HUDEP-2 (cell line): ENCODE data around the gene RIMBP2.

Experiments
- DNase-seq, 76 experiments: peaks; one replicate each; lab custom pipeline; 2025; ENCODE audit not compliant: unreplicated experiment in 76 of 76; lab: John Stamatoyannopoulos, UW

Gene RIMBP2

GRCh38 chr12:130577351-130577750 lies 138.7 kb downstream of the RIMBP2 start:
- DNase-seq = no peak

- DNase-seq = no peak
These were observed 139.7 kb downstream of the RIMBP2 start for GRCh38 chr12:130576371-130576816.

- no peak for DNase-seq
These were observed 141.7 kb downstream of the RIMBP2 start for GRCh38 chr12:130574402-130574801.

DNA sequence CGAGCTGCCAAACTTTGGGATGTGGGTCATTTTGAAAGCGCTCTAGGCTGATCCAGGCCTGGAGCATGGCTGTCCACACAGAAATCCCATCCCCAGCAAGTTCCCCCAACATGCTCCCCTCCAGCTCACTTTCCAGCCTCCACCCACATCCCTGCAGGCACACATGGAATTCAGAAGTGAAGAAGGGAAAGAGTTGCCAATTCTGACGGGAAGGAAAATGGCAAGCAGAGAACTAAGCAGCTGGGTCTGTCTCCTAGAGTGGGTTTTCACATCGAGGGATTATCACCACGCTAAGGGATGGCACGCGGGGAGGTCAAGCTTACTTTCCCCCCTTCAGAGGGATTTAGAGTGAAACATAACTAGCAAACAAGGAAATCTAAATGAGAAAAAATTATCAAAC lies 142.3 kb downstream of the RIMBP2 start:
- no peak for DNase-seq

- DNase-seq = no peak
These were observed 142.9 kb downstream of the RIMBP2 start for GRCh38 chr12:130573235-130573634.

- no peak for DNase-seq
These were observed 143.5 kb downstream of the RIMBP2 start for GRCh38 chr12:130572553-130572952.

DNA sequence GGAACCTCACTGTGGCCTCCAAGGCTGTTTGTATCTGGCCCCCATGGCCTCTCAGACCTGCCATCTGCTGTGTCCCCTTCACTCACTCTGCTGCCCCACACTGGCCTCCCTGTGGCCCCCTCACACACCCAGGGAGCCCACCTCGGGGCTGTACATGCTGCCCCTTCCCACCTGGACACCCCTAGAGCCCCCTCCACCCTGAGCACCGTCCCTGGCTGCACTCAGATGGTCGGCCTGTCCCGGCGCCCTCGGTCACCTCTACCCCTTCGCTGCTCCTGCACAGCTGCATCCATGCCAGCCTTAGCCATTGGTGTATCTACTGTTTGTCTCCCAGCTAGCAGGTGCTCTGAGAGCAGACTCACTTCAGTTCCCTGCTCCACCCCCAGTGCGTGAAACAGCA lies 144.4 kb downstream of the RIMBP2 start:
- DNase-seq = no peak

- no peak for DNase-seq
These were observed 145.0 kb downstream of the RIMBP2 start for GRCh38 chr12:130571089-130571488.

GRCh38 chr12:130569521-130569920 lies 146.6 kb downstream of the RIMBP2 start:
- no peak for DNase-seq

DNA sequence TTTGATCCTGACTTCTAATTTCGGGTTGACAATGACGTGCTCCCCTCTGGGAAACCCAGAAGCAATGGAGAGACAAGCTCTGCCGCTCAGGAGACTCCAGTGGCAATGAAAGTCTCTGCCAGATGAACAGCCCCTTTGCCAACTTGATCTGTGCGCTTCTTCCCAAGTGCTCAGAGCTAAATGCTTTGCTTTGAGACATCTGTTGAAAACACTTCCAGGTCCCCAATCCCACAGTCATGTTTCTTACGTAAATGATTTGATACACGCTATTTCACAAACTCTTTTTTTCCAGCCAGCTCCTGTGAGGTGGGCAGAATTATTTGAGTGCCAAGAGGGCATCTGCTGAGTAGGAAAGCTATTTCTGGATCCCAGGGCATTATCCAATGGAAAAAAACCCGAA lies 147.6 kb downstream of the RIMBP2 start:
- DNase-seq = no peak

- no peak for DNase-seq
These were observed 148.1 kb downstream of the RIMBP2 start for GRCh38 chr12:130568041-130568440.

GRCh38 chr12:130566446-130567155 lies 149.5 kb downstream of the RIMBP2 start:
- DNase-seq = no peak

DNA sequence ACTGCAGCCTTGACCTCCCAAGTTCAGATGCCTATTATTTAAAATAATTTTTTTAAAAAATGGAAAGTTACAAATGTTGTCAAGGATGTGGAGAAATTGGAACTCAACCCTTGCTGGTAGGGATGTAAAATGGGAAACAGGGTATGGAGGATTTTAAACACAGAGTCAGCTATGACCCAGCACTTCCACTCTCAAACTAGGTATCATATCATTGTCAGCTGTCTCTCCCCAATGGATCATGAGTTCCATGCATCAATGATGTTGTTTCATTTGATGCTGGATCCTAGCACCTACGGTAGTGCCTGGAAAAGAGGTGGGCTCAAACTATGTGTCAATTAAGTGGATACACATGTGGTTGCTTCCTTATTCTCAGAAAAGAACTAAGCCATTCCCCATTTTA lies 150.9 kb downstream of the RIMBP2 start:
- no peak for DNase-seq

DNA sequence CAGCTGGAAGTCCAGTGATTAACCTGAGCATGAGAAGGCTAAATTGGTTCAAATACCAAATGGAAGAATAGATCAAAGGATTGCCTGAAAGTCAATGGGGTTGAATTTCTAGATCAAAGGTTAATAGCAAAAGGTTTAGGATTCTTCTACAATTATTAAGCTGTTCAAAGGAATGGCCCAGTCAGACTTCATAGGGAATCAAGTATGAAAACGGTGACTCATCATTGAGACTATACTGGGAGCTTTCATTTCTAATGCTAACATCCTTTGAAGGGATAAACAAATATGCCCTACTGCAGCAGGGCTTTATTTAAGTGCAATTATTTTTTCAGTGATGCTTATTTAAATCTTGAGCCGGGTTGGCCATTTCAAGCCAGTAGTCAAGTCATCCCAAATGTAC lies 152.8 kb downstream of the RIMBP2 start:
- no peak for DNase-seq

DNA sequence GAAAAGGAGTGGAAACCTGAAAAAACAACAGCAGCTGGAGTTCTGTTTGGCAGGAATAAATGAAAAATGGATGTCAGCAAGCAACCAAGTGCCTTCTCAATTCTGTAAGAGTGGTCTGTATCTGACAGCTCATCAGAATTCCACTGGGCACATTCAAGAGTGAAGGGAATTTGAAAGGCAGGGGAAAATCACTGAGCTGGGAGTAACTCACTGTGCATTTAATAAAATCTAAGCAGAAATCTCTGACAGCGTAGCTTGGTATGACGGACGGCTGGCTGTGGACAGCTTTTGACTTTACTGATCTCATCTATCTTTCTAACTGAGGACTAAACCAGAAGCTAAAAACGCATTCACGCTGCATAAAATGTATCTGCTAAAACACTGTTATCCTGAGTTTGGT lies 153.4 kb downstream of the RIMBP2 start:
- DNase-seq = no peak

DNA sequence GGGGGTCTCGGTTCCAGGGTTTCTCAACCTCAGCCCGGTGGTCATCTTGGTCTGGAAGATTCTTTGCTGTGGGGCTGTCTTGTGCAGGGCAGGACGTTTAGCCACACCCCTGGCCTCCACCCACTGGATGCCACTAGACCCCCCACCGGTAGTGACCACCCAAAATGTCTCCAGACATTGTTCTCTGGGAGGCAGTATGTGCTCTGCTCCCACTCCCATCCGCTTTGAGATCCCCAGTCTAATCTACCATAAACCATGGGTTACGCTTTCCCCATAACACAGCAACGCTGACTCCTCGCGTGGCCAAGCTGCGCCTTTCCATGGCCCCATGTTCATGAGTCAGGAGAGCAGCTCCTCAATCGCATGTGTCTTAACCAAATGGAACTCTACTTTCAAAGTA lies 155.8 kb downstream of the RIMBP2 start:
- DNase-seq = no peak

GRCh38 chr12:130559806-130560205 lies 156.3 kb downstream of the RIMBP2 start:
- no peak for DNase-seq

DNA sequence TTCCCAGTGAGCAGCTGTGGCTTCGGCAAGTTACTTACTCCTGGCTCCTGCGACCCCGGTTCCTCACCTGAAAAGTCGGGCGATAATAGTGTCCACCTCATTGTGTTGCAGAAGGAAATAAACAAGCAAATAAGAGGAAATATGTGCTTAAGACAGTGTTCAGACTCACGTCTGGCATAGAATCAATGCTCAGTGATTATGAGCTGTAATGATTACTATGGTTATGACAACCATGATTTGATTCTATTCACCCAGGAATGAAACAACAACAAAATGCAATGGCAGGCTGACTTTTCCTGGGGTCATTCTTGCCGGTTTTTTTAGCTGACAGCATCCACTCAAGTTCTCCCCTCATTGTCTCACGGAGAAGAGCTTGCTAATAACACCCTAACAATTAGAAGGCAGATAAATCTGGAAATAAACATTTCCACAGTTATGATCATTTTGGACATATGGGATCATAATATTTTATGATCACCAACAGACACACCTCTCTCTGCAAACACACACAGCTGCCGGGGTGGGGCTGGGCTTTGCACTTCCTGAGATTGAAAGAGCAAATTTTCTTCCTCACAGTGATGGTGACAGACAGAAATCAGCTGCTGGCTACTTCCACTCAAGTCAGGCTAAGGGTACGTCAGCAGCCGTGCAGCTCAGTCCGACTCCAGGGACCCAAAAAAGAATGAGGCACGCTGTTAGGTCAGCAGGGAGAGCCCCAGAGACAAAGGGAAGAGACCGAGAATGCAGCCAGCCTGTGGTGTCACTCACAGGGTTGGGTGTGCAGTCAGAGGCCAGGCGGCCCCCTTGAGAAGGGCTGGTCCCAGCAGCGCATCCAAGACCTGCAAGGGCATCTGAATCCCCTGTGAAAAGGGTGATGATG lies 158.0 kb downstream of the RIMBP2 start:
- DNase-seq = no peak

- no peak for DNase-seq
These were observed 158.9 kb downstream of the RIMBP2 start for GRCh38 chr12:130557201-130557600.

DNA sequence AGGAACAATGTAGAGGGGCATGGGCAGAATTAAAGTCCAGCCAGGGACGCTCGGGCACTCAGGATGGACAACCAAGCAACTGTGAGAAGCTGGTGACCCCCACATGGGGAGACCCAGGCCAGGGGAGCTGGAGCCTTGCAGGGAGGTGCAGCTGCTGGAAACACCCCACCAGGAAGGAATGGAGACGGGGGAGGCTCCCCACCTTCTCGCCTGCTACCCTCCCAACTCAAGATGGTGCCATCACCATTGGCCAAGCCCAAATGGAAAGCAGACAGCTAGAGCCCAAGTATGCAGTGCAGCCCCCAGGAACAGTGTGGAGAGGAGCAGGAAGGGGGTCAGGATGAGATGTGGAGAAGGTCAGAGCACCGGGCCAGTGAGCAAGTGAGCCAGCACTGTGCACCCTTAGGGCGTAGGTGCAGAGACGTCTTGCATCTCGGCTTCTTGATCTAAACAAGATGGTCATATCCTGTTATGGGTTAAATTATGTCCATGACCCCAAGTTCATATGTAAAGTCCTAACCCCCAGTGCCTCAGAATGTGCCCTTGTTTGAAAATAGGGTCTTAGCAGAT lies 159.5 kb downstream of the RIMBP2 start:
- no peak for DNase-seq

DNA sequence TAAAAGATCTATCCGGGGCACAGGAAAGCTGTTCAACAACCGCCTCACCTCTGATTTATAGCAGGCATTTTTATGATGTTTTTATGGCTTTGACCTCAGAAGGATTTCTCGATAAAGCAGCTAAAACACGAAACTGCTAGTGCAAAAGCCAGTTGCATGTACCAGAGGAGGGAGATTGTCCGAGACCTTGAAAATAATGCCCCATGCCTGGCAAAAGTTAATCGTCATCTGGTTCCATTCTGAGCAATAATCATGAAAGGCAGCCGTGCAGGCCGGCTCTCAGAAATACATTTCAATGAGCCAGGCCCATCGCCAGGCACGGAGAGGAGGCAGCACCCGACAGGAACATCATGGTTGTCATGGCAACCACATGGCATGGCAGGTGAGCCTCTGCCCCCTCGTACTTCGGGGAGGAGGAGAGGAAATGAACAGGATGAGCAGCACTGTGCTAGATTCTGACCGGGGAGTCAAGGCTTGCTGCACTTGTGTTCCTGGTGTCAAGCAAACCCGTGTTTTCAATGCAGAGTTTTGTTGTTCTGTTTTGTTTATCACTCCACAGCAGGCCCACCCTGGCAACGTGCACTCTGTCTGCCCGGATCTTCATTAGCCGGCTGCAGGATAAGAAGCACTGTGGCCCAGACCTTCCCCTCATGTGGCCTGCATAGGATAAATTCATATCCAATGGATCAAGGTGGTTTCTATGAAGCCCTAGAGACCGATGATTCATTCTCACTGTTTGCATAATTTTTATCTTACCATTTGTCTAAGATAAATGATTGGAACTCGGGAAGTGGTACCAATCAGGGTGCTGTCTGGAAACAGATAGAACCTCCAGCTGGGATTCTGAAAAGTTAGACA lies 160.2 kb downstream of the RIMBP2 start:
- no peak for DNase-seq
